GM21576 (cell line): ENCODE data around the gene MTTP.
"Not testable (repeated sequence)": the region's sequence is repeated elsewhere in the genome, so short reads cannot be mapped to it uniquely, and the experiment has no call there.

ENCODE experiments used
- ATAC-seq: cut with Tn5 transposase; IDR thresholded peaks from one replicate; pipeline ENCODE4 v1.9.1; 2021; ENCODE audit warnings: mild to moderate bottlenecking, moderate library complexity; ENCODE audit not compliant: unreplicated experiment

The MTTP gene

DNA sequence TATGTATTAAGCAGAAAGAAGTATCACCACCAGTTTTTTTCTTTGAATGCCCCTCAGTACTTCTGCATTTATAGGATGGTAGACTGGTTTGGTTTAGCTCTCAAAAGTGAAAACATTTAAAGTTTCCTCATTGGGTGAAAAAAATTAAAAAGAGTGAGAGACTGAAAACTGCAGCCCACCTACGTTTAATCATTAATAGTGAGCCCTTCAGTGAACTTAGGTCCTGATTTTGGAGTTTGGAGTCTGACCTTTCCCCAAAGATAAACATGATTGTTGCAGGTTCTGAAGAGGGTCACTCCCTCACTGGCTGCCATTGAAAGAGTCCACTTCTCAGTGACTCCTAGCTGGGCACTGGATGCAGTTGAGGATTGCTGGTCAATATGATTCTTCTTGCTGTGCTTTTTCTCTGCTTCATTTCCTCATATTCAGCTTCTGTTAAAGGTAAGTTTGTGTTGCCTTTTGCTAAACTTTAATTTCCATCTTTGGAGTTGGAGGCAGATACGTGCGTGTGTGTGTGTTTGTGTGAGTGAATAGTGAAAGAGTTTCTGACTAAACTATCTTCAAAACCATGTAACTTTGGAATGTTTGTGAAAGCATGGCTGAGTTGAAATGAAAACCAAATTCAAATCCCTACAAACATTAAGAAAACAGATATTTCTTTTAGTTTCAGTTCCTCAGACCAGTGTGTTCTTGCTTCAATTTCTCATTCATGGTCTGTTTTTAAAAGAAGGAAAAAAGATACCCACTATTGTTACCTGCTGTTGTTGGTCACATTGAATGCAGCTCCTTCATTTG is at the start of gene MTTP:
TSS of gene MTTP (plus strand) at position 295 of the 795 bp plus-strand sequence. CDS start at position 381, 86 bp downstream.
- ATAC-seq = peak; percentile 72

DNA sequence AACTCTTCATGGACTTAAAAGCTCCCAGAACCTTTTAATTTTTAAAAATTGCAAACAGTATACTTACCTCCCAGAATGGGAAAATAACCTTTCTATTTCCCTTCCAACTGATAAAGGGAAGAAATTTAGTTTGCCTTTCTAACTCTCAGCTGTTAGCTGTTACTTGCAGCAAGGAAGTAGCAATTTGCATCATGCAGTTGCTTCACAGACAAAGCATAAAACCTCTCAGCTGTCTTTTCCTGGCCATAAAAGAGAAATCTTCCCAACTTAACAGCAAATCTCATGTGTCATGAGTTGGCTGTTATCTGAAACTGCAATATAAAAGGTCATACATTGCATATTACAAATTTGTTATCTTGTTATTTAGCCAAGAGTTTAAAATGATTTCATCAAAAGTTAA is 45.4 kb upstream of the MTTP start:
- no peak for ATAC-seq

DNA sequence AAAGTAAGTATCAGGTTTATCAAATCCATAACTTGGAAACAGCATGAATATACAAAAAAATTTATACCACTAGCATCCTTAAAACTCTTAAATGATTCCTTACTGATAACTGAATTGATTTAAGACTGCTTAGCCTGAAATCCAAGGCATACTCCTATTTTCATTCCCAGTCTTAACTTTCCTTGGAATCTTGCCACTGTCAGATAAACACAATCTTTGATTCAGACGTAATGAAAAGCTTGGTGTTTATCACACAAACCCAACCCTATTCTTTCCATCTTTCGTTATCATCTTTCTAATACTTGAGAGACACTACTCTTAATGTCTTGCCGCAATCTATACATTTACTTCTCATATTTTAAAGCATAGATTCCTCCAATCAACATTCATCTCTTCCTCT is 44.7 kb upstream of the MTTP start:
- ATAC-seq = no peak

DNA sequence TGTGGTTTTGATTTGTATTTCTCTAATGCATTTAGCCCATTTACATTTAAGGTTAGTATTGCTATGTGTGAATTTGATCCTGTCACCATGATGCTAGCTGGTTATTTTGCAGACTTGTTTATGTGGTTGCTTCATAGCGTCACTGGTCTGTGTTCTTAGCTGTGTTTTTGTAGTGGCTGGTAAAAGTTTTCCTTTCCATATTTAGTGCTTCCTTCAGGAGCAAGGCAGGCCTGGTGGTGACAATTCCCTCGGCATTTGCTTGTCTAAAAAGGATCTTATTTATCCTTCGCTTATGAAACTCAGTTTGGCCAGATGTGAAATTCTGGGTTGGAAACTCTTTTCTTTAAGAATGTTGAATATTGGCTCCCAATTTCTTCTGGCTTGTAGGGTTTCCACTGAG is 39.9 kb upstream of the MTTP start:
- ATAC-seq = not testable (repeated sequence)

DNA sequence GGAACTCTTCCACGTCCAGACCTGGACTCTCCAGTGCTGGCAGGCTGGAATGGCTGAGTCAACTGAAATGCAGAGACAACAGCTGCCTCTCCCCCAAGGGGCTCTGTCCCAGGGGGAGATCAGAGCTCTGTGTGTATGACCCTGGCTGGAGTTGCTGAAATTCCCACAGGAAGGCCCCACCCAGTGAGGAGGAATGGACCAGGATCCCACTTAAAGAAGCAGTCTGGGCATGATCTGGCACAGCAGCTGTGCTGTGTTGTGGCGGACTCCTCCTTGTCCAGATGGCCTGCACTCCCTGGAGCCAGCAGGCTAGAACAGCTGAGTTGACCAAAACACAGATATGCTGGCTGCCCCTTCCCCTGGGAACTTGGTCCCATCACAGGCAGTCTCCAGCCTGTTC is 38.4 kb upstream of the MTTP start:
- no peak for ATAC-seq

DNA sequence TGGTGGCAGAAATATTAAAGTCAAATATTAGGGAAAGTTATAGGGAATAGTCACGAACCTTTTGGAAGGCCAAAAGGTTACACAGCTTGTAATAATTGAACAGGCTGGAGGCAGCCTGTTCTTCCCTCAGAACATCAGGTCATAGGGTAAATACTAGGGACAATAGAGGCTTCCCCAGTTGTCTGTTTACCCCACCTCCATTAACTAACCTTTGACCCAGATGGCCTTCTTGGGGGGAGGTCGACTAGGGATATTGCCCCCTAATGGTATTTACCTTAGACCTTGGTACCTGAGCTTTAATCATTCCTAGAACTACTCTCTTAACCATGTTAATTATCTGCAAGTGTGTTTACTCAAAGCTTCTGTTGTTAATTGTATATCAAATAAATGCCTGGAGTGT is 37.8 kb upstream of the MTTP start:
- no peak for ATAC-seq

DNA sequence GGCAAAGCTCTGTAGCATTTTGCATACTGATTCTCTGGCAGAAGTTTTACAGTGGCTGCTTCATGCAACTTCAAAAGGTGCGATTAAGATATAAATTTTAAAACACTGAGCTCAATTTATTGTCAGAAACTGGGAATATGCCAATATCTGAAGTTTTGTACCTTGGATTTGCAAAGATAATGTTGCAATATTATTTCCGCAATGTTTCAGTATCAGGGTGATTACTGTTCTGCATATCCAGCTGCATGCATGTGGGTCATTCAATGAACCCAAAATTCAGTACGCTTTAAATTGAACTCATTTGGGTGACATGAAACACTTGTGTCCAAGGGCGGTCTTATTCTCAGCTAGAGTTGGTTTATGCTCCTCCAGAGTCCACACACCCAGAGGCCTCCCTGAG is 37.0 kb upstream of the MTTP start:
- no peak for ATAC-seq

DNA sequence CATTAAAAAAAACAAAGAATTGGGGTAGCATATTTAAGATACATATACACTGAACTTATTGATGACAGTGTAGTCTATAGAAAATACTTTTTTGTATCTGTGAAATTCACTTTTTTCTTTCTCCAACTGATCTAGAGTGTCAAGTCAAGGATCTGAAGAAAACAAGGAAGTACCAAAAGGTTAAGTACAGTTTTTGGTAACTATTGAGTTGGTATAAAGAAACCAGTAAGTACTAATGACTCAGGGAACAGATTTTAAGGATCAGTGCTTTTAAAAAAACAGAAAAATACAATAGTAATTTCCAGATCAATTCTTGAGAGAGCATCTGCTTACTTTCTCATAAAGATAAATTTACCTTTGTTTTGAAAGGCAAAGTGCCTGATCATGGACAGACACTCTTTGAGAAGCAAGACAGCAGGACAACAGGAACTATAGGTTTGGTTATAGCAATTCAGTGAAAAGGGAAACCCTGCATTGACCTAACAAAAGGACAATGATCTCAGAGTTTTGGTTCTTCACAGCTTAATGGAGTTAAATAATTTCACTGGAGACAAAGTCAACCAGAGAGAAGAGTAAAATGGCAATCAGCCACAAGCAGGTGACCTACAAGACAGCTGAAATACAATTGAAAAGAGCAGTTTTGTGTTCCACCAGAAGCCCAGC is 34.2 kb upstream of the MTTP start:
- no peak for ATAC-seq

DNA sequence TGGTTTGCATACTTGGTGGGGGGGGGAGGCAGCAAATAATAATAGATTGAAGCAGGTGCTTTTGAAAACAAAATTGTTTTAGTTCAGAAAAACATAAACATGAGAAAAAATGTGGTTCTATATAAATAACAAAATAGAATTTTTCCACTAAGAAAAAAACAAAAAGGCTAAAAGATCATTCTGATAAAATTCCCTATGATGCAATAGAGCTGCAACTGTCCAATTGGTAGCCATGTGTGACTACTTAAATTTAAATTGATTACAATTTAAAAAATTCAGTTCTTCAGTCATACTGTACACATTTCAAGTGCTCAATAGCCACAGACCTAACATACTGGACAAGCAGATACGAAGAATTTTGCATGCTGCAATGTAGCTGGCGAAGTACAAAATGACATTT is 21.8 kb upstream of the MTTP start:
- no peak for ATAC-seq

DNA sequence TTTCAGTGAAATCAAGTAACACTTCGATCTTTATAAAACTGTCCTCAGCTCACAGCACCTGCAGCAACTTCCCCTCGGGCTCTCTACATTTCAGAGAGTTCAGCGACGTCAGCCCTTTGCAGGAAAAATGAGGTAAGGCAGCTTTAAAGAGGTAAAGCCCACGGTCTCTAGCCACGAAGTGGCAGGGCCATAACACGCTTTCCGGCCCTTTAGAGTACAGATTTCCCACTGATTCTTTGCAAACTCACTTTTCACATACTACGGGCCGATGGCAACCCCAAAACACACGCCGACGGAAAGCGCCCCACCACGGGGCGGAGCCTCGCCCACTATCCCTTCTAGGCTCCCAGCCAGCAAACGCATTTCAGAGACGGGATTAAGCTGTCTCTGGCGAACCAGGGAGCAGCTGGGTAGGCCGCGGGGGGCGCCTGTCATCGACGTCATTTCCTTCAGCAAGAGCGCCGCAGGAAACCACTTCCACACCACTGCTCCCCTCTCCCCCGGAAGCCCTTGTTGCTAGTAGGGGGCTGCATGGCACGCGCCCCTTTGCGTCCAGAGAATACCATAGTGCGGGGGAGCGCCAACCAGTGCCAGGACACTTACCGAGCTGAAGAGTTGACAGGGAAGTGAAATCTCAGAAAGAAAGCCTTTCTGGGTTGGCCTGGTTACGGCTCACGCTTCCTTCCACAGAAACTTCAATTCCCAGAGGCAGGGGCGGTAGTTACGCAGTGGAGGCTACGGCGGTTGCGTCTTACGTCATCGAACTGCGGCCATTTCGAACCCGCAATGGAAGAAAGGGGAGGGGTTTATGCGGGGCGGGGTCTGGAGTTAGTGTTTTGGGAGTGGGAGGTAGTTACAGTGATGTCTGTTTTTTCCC is 11.1 kb upstream of the MTTP start, which contains the start of gene TRMT10A:
TSS of gene TRMT10A (minus strand) at position 730 of the 877 bp plus-strand sequence. CDS start 4,701 bp downstream, outside the sequence.
- ATAC-seq = peak; percentile 96

DNA sequence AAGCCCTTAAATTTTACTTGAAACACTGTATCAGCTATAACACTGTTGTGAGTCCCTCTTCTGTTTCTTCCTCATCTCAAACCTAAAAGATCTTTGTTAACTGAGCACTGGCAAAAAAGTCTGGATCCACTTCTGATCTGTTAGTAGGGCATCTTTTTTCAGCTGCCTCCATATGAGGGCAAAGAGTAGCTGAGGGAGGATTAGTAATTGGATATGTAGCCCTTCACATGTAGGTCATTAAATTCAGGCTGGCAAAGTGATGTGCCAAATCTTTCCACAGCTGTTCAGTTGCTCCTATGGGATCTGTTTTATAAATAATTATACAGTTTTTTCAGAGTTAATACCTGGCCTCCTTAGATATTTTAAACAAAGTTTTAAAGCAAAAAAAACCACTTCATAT is 9.7 kb upstream of the MTTP start:
- no peak for ATAC-seq

DNA sequence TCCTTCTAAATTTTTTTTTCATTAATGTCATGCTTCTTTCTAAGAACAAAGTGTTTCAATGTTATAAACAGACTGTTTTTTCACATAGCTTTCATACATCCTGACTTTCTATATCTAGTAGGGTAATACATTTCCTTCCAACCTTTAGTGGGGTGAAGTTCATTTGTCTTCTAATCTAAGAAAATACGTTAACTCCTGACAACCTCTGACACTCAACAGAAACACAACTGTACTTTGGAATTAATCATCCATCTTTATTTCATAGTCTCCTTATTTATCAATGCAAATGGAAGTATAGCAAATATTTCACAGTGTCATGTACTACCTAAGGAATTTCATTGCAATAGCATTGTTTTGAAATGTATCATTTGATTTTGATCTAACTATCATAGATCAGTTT is 2.7 kb upstream of the MTTP start:
- ATAC-seq = no peak

DNA sequence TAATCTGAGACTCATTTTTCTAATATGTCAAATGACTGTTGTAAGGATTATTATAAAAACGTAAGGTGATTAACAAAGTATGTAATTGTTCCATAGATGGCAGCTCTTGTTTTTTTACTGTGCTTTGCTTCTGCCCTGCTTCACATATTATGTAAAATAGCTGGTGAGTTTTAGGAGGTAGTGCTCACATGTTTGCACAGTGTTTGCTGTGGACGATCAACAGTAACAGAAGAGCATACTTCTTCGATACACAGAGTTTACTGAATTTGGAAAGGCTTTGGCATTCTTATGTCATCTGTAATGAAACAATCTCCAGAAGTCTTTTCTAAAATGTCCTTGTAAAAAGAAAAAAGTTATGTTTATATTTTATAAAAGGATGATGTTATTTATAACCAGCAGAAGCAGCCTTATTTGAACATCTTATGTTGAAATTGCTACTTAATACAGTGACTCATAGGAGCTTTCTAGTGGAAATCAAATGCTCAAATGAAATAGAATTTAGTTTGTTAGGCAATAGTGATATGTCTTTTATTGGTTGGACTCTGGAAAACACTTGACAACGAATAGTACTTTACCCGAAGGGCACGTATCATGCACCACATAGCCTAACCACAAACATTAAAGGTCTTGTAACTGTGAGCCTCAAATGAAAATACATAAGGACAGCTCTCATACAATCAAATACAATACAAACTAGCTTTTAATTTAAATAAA is 1.9 kb upstream of the MTTP start:
- ATAC-seq = no peak

DNA sequence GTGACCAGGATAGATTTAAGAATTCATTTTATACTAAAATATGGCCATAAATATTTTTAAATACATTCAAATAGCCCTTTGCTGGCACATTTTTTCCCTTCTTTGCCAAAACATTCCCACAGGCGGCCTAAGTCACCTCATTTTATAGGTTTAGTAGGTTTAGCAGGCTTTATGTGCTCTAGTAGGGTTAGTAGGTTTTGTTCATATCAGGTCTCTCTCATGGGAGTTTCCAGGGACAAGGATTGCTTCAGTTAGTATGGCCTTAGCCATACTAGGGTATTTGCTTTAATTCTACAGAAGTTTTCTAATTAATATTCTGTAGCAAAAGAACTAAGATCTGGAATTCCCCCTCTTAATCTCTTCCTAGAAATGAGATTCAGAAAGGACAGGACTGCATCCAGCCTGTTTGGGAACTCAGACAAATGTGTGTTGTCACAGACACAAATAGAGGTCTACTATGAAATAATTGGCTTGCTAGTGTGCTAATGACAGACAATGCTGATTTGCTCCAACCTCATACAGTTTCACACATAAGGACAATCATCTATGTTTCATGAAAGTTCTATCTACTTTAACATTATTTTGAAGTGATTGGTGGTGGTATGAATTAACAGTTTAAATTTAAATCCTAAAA is 772 bp upstream of the MTTP start:
- no peak for ATAC-seq

DNA sequence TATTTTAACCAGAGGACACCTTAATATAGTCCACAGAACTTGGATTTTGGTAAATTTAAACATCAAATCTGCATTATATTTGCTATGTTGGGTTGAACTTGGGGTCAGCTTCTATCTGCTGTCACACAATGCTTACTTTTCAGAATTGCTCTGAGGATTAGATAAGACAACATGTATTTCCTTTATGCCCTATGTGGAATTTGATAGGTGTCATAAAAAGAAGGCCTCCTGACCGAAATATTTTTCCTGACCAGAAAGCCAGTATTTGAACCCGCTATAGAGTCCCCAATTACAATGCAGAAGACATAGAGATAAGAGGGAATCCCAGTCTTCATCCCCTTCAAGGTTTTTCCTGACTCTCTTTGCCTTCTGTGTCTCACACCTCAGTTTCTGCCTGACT is 4.1 kb downstream of the MTTP start:
- ATAC-seq = no peak

DNA sequence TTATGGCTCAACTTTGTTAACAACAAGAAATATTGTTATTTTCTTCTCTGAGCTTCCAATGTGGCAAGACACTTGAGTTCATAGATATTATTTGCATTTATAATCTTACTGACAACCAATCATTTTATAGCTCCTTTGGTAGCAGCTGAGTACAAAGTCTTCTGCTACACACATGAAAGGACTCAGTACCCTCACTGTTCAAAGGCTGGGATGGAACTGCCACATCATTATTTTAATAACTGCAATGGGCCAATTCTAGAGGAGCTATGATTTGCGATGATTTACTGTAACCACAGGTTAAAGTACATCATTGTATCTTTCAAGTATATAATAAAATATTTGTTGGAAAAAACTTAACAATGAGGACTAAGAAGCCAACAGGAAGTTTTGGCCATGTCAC is 10.9 kb downstream of the MTTP start:
- ATAC-seq = no peak

DNA sequence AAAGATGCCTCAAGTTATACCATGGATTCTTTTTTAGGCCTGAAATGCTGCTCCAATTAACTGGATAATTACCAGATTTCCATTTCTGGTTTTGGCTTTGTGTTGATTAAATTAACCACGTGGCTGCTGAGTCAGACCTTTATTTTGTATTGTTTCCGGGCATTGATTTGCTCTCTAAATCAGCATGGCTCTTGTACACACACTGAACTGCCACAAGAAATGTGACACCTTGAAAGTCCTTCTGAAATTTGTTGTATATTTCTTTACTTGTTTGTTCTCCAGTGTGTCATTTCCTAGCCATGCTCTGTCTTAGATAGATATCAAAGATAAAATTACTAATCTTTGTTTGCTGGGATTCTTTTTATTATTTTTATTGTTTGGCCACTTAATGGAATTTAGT is 11.7 kb downstream of the MTTP start:
- ATAC-seq = no peak

DNA sequence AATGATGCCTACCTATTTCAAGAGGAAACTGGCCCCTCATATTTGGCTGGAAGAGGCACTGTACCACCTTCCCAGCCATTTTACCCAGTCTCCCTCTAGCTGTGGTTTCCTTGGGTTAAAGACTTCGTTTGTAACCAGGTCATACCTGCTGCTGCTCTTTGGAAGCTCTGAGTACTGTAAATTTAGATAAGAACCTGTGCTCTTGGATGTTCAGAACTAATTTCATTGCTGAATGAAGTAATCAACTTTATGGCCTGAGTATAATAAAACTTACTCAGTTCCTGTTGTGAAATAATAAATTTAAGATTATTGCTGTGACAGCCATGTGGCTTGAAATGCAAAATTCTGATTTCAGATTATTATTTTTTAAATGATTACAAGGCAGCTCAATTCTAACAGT is 12.2 kb downstream of the MTTP start:
- no peak for ATAC-seq

DNA sequence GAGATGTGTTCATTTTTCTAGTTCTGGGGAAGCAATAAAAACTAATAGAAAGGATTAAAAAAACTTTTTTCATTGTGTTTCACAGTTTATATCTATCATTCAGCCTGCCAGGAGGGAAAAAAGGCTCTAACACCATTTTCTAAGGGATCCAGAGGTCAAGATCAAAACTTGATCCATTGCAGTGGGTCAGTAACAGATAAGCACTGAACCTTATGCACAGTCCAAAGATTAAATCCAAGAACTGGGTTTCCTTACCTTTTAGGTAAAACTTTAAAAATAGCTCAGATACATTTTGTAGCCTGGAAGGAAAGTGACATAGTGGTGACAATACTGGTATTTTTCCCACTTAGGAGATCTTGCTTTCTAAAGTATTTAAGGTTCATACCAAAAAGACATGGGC is 12.7 kb downstream of the MTTP start:
- no peak for ATAC-seq

DNA sequence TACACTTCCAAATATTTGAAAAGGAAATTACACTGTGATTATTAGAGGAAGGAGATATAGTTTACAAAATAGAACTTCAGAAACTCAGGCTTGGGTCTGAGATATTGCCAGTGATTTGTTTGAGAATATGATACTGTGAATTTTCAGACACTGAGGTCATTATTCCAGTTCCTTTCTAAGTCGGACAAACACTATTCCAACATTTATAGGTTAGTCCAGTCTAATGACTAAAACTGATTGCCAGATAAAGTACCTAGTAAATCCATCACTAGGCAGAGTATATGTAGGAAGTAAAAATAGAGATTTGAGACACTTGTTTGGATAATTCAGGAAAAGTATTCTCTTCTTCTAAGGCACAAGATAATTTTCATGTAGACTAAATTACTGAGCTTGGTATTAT is 13.2 kb downstream of the MTTP start:
- no peak for ATAC-seq
